Cerebellar nuclear complex (tissue), 1 donor: ENCODE data around the gene TRAF3IP1.
"Not testable (repeated sequence)": the region's sequence is repeated elsewhere in the genome, so short reads cannot be mapped to it uniquely, and the experiment has no call there.

ENCODE experiments used
- DNase-seq, 2 experiments: peaks; one replicate each; lab custom pipeline; 2025; lab: John Stamatoyannopoulos, UW

TRAF3IP1 gene

GRCh38 chr2:238380785-238381184, 60.5 kb downstream of the TRAF3IP1 start:
- no peak for DNase-seq

DNA sequence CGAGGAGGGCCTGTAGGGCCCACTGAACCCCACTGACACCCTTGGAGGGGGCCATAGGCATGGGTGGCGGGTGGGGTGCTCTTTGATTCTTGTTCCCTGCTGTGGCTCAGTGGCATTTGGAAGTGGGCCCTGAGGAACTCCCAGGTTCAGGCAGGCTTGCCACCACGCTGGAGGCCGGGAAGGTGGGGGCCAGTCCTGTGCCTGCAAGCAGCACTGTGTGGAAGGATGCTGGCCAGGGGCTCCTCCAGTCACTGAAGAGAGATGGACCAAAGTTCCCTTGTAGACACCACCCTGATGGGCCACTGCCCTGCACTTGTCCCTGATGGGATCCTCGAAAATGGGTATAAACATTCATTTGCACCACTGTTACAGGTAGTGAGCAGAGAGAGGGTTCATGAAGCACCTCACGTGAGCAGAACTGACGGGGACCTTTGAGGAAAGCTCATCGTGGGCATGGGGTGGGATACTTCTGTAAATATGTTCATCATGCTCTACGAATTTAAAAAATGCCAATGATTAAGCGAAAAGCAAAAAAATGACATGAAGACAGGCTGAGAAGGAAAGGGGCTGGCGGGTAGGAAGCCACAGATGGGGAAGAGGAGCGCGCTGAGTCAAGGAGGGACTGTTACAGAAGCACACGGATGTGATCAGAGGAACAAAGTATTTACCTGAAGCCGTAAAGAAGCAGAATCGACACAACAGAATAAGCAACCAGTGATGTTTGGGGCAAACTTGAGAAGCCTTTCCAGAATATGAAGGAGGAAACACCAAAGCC, 61.2 kb downstream of the TRAF3IP1 start:
- DNase-seq, result no peak

- DNase-seq, result no peak
Measured at GRCh38 chr2:238382381-238382781, 62.1 kb downstream of the TRAF3IP1 start.

GRCh38 chr2:238383135-238383534, 62.8 kb downstream of the TRAF3IP1 start:
- no peak for DNase-seq

GRCh38 chr2:238383743-238384380, 63.5 kb downstream of the TRAF3IP1 start:
- DNase-seq, result no peak

DNA sequence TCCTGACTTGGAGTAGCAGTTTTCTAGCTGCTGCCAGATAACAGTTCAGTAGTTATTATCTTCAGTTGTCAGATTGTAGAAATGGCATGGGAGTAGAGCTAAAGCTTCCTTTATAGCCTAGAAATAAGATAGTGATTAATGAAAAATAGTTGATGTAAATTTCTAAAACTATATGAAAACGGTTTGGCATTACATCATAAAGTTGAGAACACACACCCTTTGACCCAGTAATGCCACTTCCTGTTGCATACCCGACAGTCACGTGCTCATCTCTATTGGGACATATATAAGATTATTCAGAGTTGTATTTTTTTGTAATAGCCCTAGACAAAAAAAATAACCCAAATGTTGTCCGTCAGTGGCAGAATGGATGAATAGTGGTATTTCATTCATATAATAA, 67.0 kb downstream of the TRAF3IP1 start:
- DNase-seq, result no peak

DNA sequence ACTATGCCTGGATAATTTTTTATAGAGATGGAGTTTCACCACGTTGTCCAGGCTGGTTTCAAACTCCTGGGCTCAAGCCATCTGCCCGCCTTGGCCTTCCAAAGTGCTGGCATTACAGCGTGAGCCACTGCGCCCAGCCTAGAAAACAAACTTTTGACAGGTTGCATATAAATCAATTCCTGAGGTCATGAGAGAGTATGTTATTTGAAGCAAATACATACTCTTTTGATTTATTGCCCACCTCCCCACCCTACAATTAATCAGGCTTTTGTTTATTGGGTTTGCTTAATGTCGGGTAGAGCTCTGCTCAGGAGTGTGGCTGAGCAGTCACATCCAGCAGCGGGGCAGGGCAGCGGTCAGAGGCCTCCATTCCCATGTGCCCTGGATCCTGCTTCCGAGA, 68.5 kb downstream of the TRAF3IP1 start:
- no peak for DNase-seq

DNA sequence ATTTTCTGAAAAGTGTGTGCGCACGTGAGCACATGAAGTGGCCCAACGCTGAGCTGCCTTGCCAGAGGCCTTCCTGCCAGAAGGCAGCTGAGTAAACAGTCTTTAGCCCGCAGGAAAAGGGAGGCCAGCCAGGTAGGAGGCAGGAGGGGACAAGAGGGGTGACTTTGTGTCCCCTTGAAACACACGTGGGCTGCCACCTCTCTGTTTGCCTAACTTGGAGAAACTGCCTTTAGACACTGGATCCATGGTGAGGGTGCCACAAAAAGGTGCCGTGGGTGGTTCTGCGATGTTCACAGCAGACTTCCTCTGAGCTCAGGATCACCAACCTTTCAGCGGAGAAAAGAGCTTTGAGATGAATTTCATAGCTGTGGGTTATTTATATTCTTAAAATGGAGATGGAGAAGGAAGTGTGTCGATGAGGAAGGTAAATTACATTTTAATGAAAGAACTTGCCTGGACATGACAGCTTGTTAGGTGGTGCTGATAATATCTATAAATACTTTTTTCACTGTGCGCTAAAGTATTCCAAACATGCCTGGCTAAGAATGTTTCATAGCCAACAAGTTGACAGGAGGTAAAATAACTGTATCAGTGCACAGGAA, 69.8 kb downstream of the TRAF3IP1 start:
- no peak for DNase-seq

DNA sequence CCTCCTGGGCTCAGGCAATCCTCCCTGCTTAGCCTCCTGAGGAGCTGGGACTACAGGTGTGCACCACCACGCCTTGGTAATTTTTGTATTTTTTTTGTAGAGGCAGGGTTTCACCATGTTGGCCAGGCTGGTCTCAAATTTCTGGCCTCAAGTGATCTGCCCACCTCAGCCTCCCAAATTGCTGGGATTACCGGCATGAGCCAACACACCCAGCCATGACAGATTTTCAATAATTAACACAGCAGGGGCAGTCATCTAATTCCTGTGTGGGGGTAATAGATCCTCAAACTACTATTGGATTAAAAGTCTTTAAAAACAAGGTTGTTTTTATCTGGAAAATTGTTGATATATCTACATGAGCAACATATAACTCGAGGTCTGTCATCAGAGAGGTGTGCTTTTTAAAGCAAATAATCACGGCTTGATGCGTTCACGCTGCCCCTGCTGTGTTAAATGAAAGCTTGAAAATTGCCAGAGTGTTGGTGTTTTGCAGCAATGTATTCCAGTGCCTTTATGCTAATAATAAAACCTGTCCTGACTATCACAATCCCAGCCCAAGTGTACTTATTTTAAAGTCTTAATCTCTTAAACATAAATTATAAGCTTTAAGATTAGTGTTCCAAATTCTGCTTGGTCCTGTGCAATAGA, 70.8 kb downstream of the TRAF3IP1 start:
- DNase-seq, result no peak

DNA sequence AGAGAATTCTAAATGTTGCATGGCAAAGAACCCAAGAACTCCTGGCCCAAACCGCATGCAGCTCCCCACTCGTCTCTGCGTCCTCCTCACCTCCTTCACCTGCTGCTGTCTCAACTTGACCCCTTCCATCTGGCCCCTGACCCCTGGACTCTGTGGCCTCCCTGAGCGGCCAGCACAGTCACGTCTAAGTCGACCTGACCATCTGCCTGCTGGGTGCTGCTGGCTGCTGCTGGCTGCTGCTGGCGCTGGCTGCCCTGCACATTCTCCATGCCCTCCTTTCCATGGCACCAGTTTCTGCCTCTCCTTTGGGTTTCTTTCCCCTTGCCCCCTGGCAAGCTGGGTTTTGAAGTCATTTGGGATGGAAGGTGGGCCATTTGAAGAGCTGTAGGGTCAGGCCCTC, 76.3 kb downstream of the TRAF3IP1 start:
- no peak for DNase-seq

- DNase-seq, result no peak
Measured at GRCh38 chr2:238397356-238397755, 77.0 kb downstream of the TRAF3IP1 start.

- DNase-seq, result no peak
Measured at GRCh38 chr2:238398577-238398976, 78.3 kb downstream of the TRAF3IP1 start.

DNA sequence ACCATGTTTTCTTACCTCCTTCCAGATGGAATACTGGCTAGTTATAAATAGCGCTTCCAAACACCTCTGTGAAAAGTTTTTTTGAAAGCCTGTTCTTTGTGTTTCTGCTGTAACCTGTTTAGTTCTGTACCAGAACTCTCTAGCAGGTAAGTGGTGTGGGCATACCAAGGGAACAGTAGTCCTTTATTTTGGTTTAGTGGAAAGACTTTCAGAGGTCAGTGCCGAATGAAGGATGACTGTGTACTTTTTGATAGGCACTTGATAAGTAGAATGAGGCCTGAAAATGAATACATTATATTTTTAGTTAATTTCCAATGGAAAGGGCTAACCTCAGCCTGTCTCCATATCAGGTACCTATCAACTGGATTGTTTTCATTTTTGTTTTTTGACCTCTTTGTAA, 78.8 kb downstream of the TRAF3IP1 start:
- DNase-seq, result no peak

DNA sequence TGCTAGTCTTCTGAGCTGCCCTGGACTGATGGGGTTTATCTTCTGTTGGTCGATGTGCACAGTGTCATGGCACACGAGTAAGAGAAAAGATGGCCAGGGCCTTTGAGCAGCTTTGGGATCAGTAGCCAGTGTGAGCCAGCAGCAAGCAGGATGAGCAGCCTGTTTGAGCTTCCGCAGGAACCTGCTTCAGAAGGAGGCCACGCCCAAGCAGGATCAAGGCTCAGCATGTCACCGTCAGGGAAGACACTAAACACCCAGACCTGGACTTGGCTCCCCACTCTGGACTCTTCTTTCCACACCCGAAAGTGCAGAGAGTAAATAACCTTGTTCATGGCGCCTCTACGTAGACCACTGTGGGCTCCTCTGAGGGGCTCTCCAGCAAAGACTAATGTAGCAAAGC, 81.2 kb downstream of the TRAF3IP1 start:
- no peak for DNase-seq

GRCh38 chr2:238403632-238404405, 83.5 kb downstream of the TRAF3IP1 start:
- no peak for DNase-seq

- DNase-seq, result no peak
Measured at GRCh38 chr2:238404406-238405216, 84.3 kb downstream of the TRAF3IP1 start.

DNA sequence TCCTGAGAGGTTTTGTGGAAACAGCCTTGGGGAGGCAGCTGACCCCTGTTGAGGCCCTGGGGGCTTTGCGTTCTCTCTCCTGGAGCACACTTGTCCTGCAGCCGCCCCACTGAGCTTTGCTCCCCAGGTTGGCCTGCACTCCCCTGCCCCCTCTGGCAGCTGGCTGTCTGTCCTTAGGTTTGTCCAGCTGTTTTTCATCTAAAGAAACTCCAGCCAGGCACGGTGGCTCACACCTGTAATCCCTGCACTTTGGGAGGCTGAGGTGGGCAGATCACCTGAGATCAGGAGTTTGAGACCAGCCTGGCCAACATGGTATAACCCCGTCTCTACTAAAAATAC, 84.9 kb downstream of the TRAF3IP1 start:
- not testable (repeated sequence) for DNase-seq

DNA sequence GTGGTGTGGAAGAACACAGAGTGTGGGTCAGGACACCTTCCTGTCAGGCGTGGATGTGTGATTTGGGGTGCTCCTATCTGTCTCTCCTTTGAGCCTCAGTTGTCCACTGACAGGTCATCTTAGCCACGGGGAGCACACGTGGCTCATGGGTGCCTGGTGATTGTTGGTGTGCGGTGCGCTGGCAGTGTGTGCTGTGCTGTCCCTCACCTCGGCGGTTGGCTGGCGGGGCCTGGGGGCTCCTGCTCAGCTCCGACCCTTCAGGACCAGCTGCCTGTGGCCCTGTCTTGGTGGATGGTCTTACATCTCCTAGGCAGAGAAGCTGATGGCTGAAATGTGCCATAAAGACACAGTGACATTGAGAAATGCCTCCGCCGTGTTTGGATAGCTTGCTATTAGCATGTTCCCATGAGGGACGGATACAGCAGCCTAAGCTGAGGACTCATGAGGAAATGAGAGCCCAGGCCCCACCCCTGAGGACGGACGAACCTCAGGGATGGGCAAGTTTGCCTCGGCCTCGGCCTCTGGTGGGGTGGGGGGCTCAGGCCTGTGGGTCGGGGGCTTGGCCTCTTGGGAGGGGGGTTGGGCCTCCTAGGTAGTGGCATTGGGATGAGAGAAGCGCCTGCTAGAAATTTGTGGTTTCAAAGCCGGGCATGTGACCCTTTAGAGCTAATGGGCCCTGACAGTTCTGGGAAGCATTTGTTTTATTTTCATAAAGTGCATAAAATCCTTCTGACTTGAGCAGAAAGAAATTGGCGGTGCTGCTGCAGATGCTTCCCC, 86.1 kb downstream of the TRAF3IP1 start:
- no peak for DNase-seq

- DNase-seq, result no peak
Measured at GRCh38 chr2:238406998-238407285, 86.6 kb downstream of the TRAF3IP1 start.

DNA sequence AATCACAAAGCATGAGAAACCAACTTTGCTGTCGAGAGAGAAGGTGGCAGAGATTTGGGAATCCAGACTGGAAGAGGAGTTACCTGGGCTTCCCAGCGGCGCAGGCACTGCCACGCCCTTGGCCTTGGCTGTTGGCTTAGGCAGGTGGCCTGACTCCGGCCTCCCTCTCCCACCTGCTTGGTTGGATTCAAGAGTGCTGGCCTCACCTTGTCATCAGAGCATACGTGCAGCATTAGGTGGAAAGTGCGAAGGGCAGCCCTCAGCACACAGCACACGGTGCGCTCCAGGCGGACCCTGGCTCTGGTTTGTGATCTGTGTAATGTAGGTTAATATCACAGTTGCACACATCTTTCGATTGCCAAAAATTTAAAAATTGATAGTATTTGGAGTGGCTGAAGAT, 87.2 kb downstream of the TRAF3IP1 start:
- DNase-seq, result no peak
